Activated CD4-positive, alpha-beta T cell treated with anti-CD3 and anti-CD28 coated beads, Interleukin-2, Interleukin-4, amounts not matched to agents 100 ng/mL and 50 ng/mL, durations not matched to agents 16 hours and 8 hours (primary cell): ENCODE data around the gene GALNT2.

Experiments
- DNase-seq: peaks from one replicate; pipeline ENCODE4 v3.0.0-alpha.2; 2020; ENCODE audit warnings: low spot score

The GALNT2 gene

GRCh38 chr1:230091473-230092231 lies 24.6 kb downstream of the GALNT2 start:
- no peak for DNase-seq

- no peak for DNase-seq
Measured at GRCh38 chr1:230094746-230095145, 27.7 kb downstream of the GALNT2 start.

GRCh38 chr1:230095938-230096337 lies 28.9 kb downstream of the GALNT2 start:
- no peak for DNase-seq

GRCh38 chr1:230097370-230097769 lies 30.3 kb downstream of the GALNT2 start:
- no peak for DNase-seq

GRCh38 chr1:230098723-230099122 lies 31.7 kb downstream of the GALNT2 start:
- no peak for DNase-seq

- DNase-seq, result no peak
Measured at GRCh38 chr1:230099465-230099864, 32.4 kb downstream of the GALNT2 start.

GRCh38 chr1:230100932-230101331 lies 33.9 kb downstream of the GALNT2 start:
- no peak for DNase-seq

GRCh38 chr1:230101556-230101955 lies 34.5 kb downstream of the GALNT2 start:
- no peak for DNase-seq

GRCh38 chr1:230102046-230102445 lies 35.0 kb downstream of the GALNT2 start:
- DNase-seq, result no peak

GRCh38 chr1:230102472-230102871 lies 35.4 kb downstream of the GALNT2 start:
- DNase-seq, result no peak

GRCh38 chr1:230103306-230104173 lies 36.5 kb downstream of the GALNT2 start:
- peak; percentile 60 for DNase-seq

- peak; percentile 93 for DNase-seq
Measured at GRCh38 chr1:230104395-230105244, 37.6 kb downstream of the GALNT2 start.

- DNase-seq, result no peak
Measured at GRCh38 chr1:230105245-230105753, 38.3 kb downstream of the GALNT2 start.

- peak; percentile 85 for DNase-seq
Measured at GRCh38 chr1:230105754-230106625, 39.0 kb downstream of the GALNT2 start.

GRCh38 chr1:230107941-230108340 lies 40.9 kb downstream of the GALNT2 start:
- no peak for DNase-seq

- DNase-seq, result peak; percentile 64
Measured at GRCh38 chr1:230108580-230108979, 41.5 kb downstream of the GALNT2 start.

- no peak for DNase-seq
Measured at GRCh38 chr1:230109066-230109465, 42.0 kb downstream of the GALNT2 start.

GRCh38 chr1:230109895-230110667 lies 43.0 kb downstream of the GALNT2 start:
- peak; percentile 85 for DNase-seq

GRCh38 chr1:230110971-230111370 lies 43.9 kb downstream of the GALNT2 start:
- no peak for DNase-seq

- DNase-seq, result no peak
Measured at GRCh38 chr1:230112131-230112701, 45.2 kb downstream of the GALNT2 start.
